ENCODE results near the gene GAREM1.

DNA sequence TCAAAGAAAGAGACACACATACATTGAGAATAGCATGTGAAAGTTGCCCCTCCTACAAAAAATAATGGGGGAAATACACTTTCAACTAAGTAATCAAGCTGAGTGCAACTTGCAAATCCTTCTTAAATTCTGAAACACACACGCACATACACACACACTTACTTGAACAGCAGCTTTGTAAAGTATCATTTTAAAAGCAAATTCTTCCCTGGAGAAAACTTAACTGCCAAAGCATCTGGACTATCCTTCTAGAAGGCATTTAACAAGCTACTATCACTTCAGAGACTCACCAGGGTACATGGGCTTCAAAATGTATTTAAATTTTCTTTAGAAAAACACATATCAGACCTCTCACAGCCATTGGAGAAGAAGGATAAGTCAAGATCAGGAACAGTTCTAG is 15.3 kb downstream of the GAREM1 start:
- TF ChIP-seq, protein P1, sequence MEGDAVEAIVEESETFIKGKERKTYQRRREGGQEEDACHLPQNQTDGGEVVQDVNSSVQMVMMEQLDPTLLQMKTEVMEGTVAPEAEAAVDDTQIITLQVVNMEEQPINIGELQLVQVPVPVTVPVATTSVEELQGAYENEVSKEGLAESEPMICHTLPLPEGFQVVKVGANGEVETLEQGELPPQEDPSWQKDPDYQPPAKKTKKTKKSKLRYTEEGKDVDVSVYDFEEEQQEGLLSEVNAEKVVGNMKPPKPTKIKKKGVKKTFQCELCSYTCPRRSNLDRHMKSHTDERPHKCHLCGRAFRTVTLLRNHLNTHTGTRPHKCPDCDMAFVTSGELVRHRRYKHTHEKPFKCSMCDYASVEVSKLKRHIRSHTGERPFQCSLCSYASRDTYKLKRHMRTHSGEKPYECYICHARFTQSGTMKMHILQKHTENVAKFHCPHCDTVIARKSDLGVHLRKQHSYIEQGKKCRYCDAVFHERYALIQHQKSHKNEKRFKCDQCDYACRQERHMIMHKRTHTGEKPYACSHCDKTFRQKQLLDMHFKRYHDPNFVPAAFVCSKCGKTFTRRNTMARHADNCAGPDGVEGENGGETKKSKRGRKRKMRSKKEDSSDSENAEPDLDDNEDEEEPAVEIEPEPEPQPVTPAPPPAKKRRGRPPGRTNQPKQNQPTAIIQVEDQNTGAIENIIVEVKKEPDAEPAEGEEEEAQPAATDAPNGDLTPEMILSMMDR (IDR thresholded peaks at IDR 0.05; ENCODE audit: poor library complexity), result no peak
- TF ChIP-seq EZH2phosphoT487 (IDR thresholded peaks at IDR 0.05; ENCODE audit: low read depth, severe bottlenecking, unreplicated experiment) (no peak), EZH2 (IDR thresholded peaks at IDR 0.05; ENCODE audit: borderline replicate concordance) (no peak)
